ENCODE measurements around the gene KDR. TPM values are rescaled to one million over a fixed set of nuclear protein-coding genes. Genes with fewer than 3 reads are reported as not detected.

Gene KDR
- total RNA-seq, 4 donors from 2014 or later = 2.0 to 23.8 (median 5.9) TPM

DNA sequence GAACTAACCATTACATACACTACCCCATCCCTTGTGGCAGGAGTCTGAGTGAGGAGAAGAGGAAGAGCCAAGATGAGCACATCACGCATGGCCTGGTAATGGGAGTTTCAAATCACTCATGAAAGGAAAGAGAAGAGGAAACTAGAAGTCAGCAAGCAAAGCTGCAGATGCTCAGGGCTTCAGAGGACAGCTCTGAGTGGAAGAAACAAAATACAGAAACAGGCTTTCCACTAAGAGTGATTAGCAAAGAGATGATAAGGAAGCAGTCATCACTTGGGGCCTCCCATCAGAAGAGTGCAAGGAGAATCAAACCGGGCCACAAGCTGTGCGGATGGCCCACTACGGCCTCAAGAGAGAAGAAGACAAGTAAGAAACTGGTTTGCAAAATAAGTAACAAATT is 25.6 kb downstream of the KDR start:
- H3K27me3 ChIP-seq = no peaks in the 10 kb centered on the region
- no peaks in the 10 kb centered on the region for H3K36me3 ChIP-seq
- H3K9me3 ChIP-seq = no peaks in the 10 kb centered on the region
- DNase-seq = no peak
- intact Hi-C loops (cut with DNase I) = no loop called here
- H3K27ac ChIP-seq = no peak overlapping the region
- 88 to 92% methylated on average over 4 of the region's 4 CpGs for WGBS, 2 donors
- TF ChIP-seq POLR2A (IDR thresholded peaks at IDR 0.05) = no peak
- TF ChIP-seq, protein P1, sequence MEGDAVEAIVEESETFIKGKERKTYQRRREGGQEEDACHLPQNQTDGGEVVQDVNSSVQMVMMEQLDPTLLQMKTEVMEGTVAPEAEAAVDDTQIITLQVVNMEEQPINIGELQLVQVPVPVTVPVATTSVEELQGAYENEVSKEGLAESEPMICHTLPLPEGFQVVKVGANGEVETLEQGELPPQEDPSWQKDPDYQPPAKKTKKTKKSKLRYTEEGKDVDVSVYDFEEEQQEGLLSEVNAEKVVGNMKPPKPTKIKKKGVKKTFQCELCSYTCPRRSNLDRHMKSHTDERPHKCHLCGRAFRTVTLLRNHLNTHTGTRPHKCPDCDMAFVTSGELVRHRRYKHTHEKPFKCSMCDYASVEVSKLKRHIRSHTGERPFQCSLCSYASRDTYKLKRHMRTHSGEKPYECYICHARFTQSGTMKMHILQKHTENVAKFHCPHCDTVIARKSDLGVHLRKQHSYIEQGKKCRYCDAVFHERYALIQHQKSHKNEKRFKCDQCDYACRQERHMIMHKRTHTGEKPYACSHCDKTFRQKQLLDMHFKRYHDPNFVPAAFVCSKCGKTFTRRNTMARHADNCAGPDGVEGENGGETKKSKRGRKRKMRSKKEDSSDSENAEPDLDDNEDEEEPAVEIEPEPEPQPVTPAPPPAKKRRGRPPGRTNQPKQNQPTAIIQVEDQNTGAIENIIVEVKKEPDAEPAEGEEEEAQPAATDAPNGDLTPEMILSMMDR (IDR thresholded peaks at IDR 0.05) = no peak
- H3K4me3 ChIP-seq = no peak overlapping the region
- no peaks in the 10 kb centered on the region for H3K4me1 ChIP-seq

DNA sequence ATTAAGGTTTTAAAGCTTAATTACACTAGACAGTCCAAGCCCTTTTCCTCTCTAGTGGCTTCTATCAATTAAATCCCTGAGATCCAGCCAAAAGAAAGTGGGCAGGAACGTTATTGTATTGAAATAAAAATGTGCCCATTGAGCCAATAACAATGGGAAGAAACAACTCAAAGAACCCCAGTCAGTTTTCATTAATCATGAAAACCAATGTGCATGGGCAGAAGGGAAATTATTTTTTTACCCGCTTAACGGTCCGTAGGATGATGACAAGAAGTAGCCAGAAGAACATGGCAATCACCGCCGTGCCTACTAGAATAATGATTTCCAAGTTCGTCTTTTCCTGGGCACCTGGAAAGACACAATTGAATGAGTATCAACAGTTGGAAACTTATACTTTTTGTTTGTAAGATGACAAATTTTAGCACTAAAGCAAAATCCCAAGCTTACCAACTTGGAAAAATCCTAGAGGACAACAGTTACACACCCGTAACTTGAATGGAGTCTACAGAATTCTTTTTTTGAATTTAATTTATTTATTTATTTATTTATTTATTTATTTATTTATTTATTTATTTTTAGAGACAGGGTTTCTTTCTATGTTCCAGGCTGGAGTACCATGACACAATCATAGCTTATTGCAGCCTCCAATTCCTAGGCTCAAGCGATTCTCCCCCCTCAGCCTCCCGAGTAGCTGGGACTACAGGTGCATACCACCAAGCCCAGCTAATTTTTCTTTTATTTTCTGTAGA is 26.8 kb downstream of the KDR start:
- Histone ChIP-seq H3K27me3 (no peaks in the 10 kb centered on the region), H3K9me3 (no peaks in the 10 kb centered on the region), H3K4me1 (no peaks in the 10 kb centered on the region), H3K27ac (no peak overlapping the region), H3K4me3 (no peak overlapping the region), H3K36me3 (no peaks in the 10 kb centered on the region)
- intact Hi-C loops (cut with DNase I) = no loop called here
- no peak for TF ChIP-seq POLR2A (IDR thresholded peaks at IDR 0.05)
- TF ChIP-seq, protein P1 (IDR thresholded peaks at IDR 0.05) = no peak
- no peak for DNase-seq
- 82 to 91% methylated on average over 10 of the region's 10 CpGs for WGBS, 2 donors

DNA sequence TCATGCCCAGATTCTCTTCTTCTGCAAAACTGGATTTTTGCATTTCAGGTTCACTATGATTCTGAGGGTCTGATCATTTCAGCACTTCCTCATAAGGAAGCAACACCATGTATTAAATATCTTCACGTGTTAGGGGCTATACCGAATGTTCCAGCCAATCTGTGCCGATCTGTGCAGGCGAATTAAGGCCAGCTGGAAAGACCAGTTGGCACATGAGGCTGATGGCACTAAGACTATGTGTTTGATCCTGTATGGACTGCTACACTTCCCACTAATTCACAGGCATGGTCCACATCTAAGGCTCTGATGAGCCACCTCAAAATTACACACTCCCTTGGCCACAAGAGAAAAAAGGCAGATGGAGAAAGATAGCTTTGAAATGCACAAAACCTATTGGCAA is 28.8 kb downstream of the KDR start:
- Histone ChIP-seq H3K9me3 (no peaks in the 10 kb centered on the region), H3K27ac (no peak overlapping the region), H3K4me1 (no peaks in the 10 kb centered on the region), H3K27me3 (no peaks in the 10 kb centered on the region), H3K36me3 (no peaks in the 10 kb centered on the region), H3K4me3 (no peak overlapping the region)
- WGBS, 2 donors = 75 to 84% methylated on average over 4 of the region's 4 CpGs
- TF ChIP-seq POLR2A (IDR thresholded peaks at IDR 0.05) = no peak
- TF ChIP-seq, protein P1 (IDR thresholded peaks at IDR 0.05) = no peak
- intact Hi-C loops (cut with DNase I) = no loop called here
- no peak for DNase-seq

DNA sequence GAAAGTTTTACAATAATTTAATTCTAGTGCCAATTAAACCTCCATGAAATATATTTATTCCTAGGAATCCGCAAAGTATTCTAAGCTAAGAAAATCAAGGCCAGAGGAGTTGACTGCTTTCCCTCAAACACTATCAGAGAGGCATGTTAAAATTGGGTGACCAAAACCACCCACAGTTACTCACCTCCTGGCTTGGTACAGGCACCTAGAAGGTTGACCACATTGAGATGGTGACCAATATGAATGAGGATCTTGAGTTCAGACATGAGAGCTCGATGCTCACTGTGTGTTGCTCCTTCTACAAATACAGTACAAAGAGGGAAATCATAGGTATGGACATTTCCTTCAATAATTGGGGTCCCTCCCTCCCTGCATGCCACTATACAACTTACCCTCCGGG is 29.4 kb downstream of the KDR start:
- no peaks in the 10 kb centered on the region for H3K36me3 ChIP-seq
- no peak for DNase-seq
- no peak overlapping the region for H3K4me3 ChIP-seq
- intact Hi-C loops (cut with DNase I) = no loop called here
- TF ChIP-seq, protein P1 (IDR thresholded peaks at IDR 0.05) = no peak
- TF ChIP-seq POLR2A (IDR thresholded peaks at IDR 0.05) = no peak
- H3K27me3 ChIP-seq = no peaks in the 10 kb centered on the region
- 67 to 81% methylated on average over 3 of the region's 3 CpGs for WGBS, 2 donors
- no peaks in the 10 kb centered on the region for H3K9me3 ChIP-seq
- H3K4me1 ChIP-seq = no peaks in the 10 kb centered on the region
- no peak overlapping the region for H3K27ac ChIP-seq

DNA sequence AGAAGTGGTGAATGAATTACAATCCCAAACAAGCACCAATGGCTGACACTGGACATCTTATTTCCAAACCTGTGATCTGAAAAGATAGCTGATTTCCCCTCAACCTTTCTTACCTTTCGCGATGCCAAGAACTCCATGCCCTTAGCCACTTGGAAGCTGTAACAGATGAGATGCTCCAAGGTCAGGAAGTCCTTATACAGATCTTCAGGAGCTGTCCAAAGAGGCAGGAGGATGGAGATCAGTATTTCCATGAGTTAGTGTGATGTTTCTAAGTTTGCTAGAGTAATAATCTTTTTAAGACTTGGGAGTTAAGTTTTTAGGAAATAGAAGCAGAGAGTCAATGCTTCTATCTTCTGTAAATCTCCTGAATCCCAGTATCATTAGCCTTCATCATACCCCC is 32.9 kb downstream of the KDR start:
- Histone ChIP-seq H3K9me3 (no peaks in the 10 kb centered on the region), H3K4me1 (no peaks in the 10 kb centered on the region), H3K36me3 (no peaks in the 10 kb centered on the region), H3K27me3 (no peaks in the 10 kb centered on the region), H3K27ac (no peak overlapping the region), H3K4me3 (no peak overlapping the region)
- no peak for DNase-seq
- intact Hi-C loops (cut with DNase I) = no loop called here
- TF ChIP-seq, protein P1 (IDR thresholded peaks at IDR 0.05) = no peak
- no peak for TF ChIP-seq POLR2A (IDR thresholded peaks at IDR 0.05)
- 96 to 100% methylated on average over 2 of the region's 2 CpGs for WGBS, 2 donors
